H54 (cell line): ENCODE results near the gene ZNRF4.
"Not testable (repeated sequence)": the region's sequence is repeated elsewhere in the genome, so short reads cannot be mapped to it uniquely, and the experiment has no call there.

Source experiments
- DNase-seq: peaks from one replicate; pipeline ENCODE4 v3.0.0; 2011; ENCODE audit warnings: low spot score, mixed read lengths; ENCODE audit not compliant: insufficient read length
- FAIRE-seq: peaks from 3 replicates; lab custom pipeline; 2011; peaks lifted over from hg19 to GRCh38; lab: Jason Lieb, UNC
- POLR2A ChIP-seq: IDR thresholded peaks from 2 replicates; pipeline ENCODE4 v1.6.1; 2011; ENCODE audit warnings: low read depth, mild to moderate bottlenecking, low read length

ZNRF4 gene

GRCh38 chr19:5434351-5434917 lies 20.8 kb upstream of the ZNRF4 start:
- FAIRE-seq (no peak), DNase-seq (no peak)
- TF ChIP-seq POLR2A = no peak

DNA sequence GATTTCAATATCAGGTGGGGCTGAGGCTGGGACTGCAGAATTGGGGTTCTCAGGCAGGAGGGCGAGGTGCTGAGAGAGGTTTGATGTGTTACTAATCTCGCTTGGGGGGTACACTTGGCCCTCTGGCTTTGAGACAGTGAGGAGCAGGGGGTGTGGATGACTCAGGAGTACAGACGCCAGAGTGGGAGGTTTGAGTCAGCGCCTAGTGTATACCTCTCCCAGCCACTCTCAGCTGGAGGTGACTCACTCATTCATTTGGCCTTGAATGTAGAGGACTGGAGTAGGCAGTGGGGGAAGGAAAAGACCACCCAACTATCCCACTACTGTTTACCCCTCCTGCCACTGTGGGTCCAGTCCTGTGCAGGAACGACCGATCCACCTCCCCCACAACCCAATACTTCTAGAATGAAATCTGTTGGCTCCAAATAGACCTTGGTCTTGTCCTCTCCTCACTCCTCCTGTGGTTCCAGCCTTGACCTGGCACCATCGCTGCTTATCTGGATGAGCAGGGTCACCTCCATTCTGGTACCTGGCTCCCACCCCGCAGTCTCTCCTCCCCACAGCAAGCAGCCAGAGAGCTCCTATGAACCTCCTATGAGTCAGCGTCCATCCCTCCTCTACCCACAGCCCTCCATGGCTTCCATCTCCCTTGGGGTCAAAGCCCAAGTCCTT lies 20.1 kb upstream of the ZNRF4 start:
- peak; percentile 84 for FAIRE-seq
- TF ChIP-seq POLR2A = no peak
- DNase-seq = peak; percentile 97

GRCh38 chr19:5435642-5436017 lies 19.6 kb upstream of the ZNRF4 start:
- FAIRE-seq (no peak), DNase-seq (no peak)
- TF ChIP-seq POLR2A = no peak

DNA sequence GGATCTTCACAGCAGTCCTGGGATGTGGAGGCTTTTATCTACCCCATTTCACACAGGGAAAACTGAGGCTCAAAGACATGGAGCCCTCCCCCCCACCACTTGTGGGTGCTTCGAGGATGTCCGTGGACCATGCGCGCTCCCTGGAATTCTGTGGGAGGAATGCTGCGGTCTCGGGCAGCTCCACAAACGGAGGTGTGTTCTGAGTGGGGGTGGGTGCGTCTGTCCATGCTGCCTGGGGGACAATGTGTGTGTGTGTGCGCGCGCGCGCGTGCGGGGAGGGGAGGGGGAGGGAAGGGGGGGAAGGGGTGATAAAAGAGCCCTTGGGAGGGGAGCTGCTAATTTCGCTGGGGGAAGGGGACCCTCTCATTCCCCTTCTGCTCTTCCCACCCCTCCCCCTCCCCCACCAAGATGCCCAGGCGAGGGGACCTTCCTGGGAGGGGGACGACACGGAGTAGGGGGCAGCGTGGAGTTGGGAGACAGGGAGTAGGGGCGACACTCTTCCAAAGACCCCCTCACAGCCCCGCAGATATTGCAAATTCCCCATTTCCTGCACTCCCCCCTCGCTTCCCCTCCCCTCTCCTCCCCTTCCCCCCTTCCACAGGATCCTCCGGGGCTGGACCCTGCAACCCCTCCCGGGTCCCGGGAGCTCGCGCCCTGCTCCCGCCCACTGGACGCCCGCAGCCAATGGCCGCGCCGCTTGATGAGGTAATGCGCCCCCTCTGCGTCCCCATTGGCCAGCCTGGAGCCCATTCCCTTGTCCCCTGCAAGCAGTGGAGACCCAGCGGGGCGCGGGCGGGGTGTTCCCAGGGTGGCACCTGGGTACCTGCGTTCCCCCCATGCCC lies 18.9 kb upstream of the ZNRF4 start:
- DNase-seq (peak; percentile 89), FAIRE-seq (no peak)
- TF ChIP-seq POLR2A = 0 out of 2 replicates have a peak, but pooled peaks have one; percentile 12

- FAIRE-seq (no peak), DNase-seq (no peak)
- no peak for TF ChIP-seq POLR2A
These were observed 18.3 kb upstream of the ZNRF4 start for GRCh38 chr19:5436948-5437306.

DNA sequence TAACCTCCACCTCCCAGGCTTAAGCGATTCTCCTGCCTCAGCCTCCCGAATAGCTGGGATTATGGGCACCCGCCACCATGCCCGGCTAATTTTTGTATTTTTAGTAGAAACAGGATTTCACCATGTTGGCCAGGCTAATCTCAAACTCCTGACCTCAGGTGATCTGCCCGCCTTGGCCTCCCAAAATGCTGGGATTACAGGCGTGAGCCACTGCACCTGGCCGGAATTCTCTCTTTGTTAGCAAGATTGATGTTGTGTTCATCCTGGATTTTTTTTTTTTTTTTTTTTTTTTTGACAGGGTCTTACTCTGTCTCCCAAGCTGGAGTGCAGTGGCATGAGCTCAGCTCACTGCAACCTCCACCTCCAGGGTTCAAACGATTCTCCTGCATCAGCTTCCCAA lies 16.5 kb upstream of the ZNRF4 start:
- not testable (repeated sequence) for DNase-seq, FAIRE-seq

DNA sequence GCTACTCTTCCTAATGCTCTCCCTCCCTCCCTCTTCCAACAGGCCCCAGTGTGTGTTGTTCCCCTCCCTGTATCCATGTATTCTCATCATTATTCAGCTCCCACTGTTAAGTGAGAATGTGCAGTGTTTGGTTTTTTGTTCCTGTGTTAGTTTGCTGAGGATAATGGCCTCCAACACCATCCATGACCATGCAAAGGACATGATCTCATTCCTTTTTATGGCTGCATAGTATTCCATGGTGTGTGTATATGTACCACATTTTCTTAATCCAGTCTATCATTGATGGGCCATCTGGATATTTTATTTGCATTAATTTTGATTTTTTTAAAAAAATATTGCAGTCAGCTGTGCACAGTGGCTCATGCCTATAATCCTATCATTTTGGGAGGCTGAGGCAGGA lies 15.8 kb upstream of the ZNRF4 start:
- DNase-seq = no peak
- no peak for TF ChIP-seq POLR2A
- no peak for FAIRE-seq

GRCh38 chr19:5440299-5440698 lies 14.9 kb upstream of the ZNRF4 start:
- no peak for TF ChIP-seq POLR2A
- FAIRE-seq (no peak), DNase-seq (no peak)

DNA sequence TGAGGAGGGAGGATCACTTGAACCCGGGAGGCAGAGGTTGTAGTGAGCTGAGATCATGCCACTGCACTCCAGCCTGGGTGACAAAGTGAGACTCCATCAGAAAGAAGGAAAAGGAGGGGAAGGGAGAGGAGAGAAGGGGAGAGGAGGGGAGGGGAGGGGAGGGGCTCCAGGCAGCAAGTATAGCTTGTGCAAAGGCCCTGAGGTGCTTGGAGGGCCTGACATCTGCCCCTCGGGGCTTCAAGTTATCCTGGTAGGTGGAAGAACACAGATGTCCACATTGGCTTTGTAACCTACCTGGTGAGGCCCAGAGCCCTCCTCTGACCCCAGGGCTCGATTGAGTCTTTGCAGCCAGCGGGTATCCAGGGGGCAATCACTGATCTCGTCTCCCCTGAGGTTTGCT lies 11.5 kb upstream of the ZNRF4 start:
- FAIRE-seq = no peak
- no peak for TF ChIP-seq POLR2A

GRCh38 chr19:5444431-5444830 lies 10.8 kb upstream of the ZNRF4 start:
- no peak for DNase-seq
- no peak for FAIRE-seq
- no peak for TF ChIP-seq POLR2A

More for the DNA sequence above, 11.5 kb upstream of the ZNRF4 start:
- no peak for DNase-seq

DNA sequence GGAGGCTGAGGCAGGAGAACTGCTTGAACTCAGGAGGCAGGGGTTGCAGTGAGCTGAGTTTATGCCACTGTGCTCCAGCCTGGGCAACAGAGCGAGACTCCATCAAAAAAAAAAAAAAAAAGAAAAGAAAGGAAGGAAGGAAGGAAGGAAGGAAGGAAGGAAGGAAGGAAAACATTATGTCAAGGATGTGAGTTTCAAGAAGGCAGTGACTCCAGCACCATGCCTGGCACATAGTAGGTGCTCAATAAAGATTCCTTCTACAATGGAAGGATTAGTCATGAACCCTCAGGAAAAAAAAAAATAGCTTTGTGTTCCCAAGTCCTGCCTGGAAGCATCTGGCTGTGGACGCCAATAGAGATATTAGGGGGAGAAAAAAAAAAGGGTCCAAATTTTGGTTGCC lies 10.1 kb upstream of the ZNRF4 start:
- FAIRE-seq = no peak
- DNase-seq = no peak
- no peak for TF ChIP-seq POLR2A

DNA sequence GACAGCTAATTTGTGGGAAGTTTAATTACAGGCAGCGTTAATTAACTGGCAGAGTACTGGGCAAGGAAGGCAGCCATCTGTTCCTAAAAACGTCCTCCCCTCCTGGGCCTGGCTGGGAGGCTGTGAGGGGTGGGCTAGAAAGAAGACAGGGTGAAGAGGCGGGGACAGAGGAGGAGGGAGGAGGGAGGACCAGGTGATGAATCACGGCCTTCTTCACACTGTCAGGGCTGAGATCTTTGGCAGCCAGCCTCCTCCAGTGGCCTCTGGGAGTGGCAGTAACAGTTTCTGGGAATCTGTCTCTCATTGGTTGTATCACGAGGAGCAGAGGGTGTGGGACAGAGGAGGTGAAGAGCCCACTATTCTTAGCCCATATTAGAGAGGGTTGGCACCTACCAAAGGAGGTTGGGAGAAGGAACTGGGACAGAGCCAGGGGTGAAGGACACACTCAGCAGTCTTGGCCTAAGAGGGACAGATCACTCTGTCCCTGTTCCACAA lies 9.6 kb upstream of the ZNRF4 start:
- FAIRE-seq (no peak), DNase-seq (peak; percentile 62)
- TF ChIP-seq POLR2A = no peak

DNA sequence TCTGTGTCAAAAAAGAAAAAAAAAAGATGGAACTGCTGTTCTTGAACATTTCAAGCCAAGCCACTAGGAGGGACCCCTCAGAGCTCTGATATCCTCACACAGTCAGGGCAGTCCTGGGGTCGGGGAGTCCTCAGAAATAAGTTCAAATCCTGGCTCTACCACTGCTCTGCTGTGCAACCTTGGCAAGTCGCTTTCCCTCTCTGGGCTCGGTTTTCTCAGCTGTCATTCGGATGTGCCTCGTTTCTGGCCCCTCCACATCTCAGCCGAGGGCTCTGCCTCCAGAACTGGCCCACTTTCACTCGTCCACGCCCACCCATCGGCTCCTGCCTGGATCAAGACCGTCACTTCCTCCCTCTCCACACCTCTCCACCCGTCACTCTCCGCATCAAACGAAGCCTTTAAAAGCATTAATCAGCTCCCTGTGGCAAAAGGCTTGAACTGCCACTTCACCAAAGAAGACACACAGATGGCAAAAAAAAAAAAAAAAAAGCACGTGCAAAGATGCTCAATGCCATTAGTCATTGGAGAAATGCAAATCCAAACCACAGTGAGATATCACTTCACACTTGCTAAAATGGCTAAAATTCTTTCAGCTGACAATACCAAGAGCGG lies 7.4 kb upstream of the ZNRF4 start:
- no peak for TF ChIP-seq POLR2A
- DNase-seq (no peak), FAIRE-seq (no peak)

- no peak for DNase-seq
- no peak for TF ChIP-seq POLR2A
- no peak for FAIRE-seq
These were observed 6.8 kb upstream of the ZNRF4 start for GRCh38 chr19:5448374-5448773.
